Tibial artery (tissue), 4 donors: ENCODE results near the gene THADA.

Experiments
- DNase-seq, 2 donors: peaks; one replicate each; pipeline ENCODE4 v3.0.0-alpha.2; 2019
- H3K27ac ChIP-seq, 2 donors: fragments of 200-600 bp; sonication (generic) in 1 of 2; 1 replicate in 1 of 2; 2 replicates in 1 of 2; pipeline ENCODE4 v1.5.1; 2018 to 2019; ENCODE audit warnings: mild to moderate bottlenecking in 1 of 2
- H3K27me3 ChIP-seq, 2 donors: fragments of 200-600 bp; sonication (generic) in 1 of 2; one replicate each; pipeline versions ENCODE4 v1.5.1 to v1.6.0; 2016 to 2019
- H3K36me3 ChIP-seq, 3 donors: fragments of 200-600 bp; sonication (generic) in 2 of 3; one replicate each; pipeline ENCODE4 v1.5.1; 2016 to 2019; ENCODE audit warnings: mild to moderate bottlenecking in 2 of 3
- H3K4me1 ChIP-seq, 4 donors: fragments of 200-600 bp; sonication (generic) in 2 of 4; 1 replicate in 3 of 4; 2 replicates in 1 of 4; pipeline ENCODE4 v1.5.1; 2016 to 2019
- H3K4me3 ChIP-seq, 2 donors: fragments of 200-600 bp; sonication (generic) in 1 of 2; 1 replicate in 1 of 2; 2 replicates in 1 of 2; pipeline ENCODE4 v1.5.1; 2018 to 2019; ENCODE audit warnings: mild to moderate bottlenecking in 2 of 2
- H3K9me3 ChIP-seq, 3 donors: fragments of 200-600 bp; sonication (generic) in 1 of 3; one replicate each; pipeline ENCODE4 v1.5.1; 2016 to 2019
- intact Hi-C: fragments of 100-400 bp; cut with DNase I; formaldehyde crosslinking; loops from one replicate; pipeline ENCODE4 v1.15.0; 2023; ENCODE audit warnings: low total_unique reads
- TF ChIP-seq, protein P1 (sequence below), 2 experiments: fragments of 200-600 bp in 1 of 2; fragments of 450-650 bp in 1 of 2; IDR thresholded peaks; one replicate each; pipeline ENCODE4 v1.5.1; 2017 to 2019; ENCODE audit warnings: antibody characterized with exemption in 2 of 2, mild to moderate bottlenecking in 1 of 2, moderate library complexity in 1 of 2

THADA gene

DNA sequence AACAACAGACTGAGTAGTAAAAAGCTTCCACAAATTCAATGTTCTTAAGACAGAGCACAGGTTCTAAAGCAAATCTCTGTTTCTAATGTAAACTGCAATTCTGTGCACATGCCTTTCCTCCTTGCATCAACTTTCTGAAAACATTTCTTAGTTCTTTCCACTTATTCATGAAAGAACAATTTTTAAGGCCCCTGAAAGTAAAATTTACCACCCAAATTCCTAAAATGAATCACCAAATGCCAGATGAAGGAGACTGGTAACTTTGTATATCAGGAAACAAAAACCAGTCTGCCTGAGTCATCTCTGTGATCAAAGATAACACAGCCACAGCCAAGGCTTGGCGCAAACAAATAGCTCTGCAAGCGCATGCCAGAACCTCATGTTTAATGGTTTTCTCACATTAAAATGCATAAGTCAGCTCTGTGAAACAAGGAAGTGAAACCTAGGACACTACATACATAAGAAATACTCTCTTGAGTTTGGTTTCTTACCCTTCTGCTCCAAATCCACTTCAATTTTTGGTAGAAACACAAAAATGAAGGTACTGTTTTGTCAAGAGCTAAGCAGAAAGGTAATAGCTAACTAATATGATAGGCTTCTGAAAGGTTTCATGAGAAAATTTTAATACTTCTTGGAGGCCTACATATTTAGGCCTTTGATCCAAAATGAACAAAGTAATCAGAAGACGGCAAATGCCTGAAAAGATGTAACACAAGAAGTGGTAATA, 169.4 kb downstream of the THADA start:
- H3K9me3 ChIP-seq: no peaks in the 10 kb centered on the region
- peak; percentile 68 to 81 for DNase-seq
- H3K27me3 ChIP-seq: no peaks in the 10 kb centered on the region
- peak overlapping the region; percentile 62 to 64 for H3K27ac ChIP-seq
- H3K4me1 ChIP-seq: peaks cover 0 to 52% (median 36%) of the 10 kb centered on the region in 4 donors
- intact Hi-C loops: no loop called here
- no peak overlapping the region for H3K4me3 ChIP-seq
- no peaks in the 10 kb centered on the region for H3K36me3 ChIP-seq
- TF ChIP-seq, protein P1, sequence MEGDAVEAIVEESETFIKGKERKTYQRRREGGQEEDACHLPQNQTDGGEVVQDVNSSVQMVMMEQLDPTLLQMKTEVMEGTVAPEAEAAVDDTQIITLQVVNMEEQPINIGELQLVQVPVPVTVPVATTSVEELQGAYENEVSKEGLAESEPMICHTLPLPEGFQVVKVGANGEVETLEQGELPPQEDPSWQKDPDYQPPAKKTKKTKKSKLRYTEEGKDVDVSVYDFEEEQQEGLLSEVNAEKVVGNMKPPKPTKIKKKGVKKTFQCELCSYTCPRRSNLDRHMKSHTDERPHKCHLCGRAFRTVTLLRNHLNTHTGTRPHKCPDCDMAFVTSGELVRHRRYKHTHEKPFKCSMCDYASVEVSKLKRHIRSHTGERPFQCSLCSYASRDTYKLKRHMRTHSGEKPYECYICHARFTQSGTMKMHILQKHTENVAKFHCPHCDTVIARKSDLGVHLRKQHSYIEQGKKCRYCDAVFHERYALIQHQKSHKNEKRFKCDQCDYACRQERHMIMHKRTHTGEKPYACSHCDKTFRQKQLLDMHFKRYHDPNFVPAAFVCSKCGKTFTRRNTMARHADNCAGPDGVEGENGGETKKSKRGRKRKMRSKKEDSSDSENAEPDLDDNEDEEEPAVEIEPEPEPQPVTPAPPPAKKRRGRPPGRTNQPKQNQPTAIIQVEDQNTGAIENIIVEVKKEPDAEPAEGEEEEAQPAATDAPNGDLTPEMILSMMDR (IDR thresholded peaks at IDR 0.05): no peak

DNA sequence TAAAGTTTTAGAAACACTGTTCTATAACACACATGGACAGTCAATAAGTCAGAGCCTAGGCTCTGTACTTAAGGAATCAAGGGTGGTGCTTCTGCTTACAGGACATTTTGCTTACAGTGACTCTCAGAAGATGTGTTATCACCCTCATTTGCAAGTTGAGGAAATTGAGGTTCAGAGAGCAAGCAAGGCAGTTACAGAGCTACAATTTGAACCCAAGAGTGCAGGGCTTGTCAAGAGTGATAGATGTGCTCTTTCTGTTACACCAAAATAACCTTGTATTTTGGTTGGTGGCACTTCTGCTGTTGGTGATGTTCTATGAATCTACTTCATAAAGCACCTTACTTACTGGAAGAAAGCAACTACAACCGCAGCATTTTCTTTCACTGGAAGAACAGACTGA, 170.2 kb downstream of the THADA start:
- DNase-seq: no peak
- H3K4me3 ChIP-seq: no peak overlapping the region
- H3K4me1 ChIP-seq: peaks cover 0 to 49% (median 34%) of the 10 kb centered on the region in 4 donors
- no peaks in the 10 kb centered on the region for H3K36me3 ChIP-seq
- no peaks in the 10 kb centered on the region for H3K27me3 ChIP-seq
- peak overlapping the region; percentile 62 to 64 for H3K27ac ChIP-seq
- intact Hi-C loops: no loop called here
- TF ChIP-seq, protein P1 (IDR thresholded peaks at IDR 0.05): no peak
- H3K9me3 ChIP-seq: no peaks in the 10 kb centered on the region

DNA sequence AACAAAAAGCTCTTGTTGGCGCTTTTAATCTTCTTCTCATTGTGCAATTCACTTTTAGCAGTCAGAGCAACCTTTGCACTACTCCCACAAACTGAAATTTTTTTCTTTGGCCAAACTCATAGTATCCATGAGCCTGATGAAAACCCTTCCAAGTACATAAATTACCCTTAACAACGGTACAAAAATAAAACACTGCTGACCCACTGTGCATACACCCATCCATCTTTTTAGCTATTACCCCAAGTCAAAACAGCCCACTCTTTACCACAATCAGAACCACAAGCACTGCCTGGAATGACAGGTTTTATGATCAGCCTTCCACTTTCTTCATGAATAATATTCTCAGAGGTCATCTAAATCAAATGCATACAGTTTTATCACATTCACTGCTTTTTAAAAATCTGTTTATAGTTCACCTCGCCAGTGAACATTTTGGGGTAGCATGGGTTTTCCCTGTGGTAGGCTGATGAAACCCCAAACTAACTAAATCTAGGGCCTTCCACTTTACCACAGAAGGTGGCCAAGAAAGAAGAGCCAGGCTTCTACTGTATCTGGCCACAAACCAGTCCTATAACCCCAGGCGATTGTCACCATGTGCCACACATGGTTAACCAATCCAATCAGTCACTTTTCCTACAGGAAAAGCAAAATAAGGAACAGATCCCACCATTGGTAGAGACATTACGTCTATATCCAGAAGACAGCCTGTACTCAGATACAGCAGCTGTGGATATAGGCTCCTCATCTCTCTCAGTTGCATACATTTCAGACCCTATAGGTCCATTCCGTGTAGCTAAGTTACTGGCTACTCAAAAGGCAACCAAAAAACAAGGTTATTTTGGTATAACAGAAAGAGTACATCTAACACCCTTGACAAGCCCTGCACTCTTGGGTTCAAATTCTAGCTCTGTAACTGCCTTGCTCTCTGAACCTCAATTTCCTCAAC, 171.3 kb downstream of the THADA start:
- no peak for DNase-seq
- Histone ChIP-seq H3K9me3 (no peaks in the 10 kb centered on the region), H3K27ac (peak overlapping the region; percentile 62 to 64), H3K36me3 (no peaks in the 10 kb centered on the region), H3K4me3 (no peak overlapping the region), H3K27me3 (no peaks in the 10 kb centered on the region), H3K4me1 (peaks cover 0 to 51% (median 37%) of the 10 kb centered on the region in 4 donors)
- intact Hi-C loops: no loop called here
- TF ChIP-seq, protein P1 (IDR thresholded peaks at IDR 0.05): no peak

DNA sequence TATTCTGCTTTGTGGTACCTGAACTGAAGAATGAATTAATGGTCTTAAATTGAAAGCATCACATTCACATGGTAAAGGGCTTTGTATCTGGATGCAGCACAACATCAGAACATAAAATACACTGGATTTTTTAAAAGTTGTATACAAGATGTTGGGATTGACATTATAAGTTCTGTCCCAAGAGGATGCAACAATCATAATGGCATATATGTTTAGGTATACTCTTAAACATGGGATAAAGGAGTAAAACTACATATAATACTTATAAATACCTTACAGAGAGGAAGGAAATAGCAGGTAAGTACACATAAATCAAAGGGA, 171.9 kb downstream of the THADA start:
- Histone ChIP-seq H3K27me3 (no peaks in the 10 kb centered on the region), H3K4me3 (no peak overlapping the region), H3K27ac (no peak overlapping the region), H3K4me1 (peaks cover 0 to 56% (median 37%) of the 10 kb centered on the region in 4 donors), H3K9me3 (no peaks in the 10 kb centered on the region), H3K36me3 (no peaks in the 10 kb centered on the region)
- DNase-seq: no peak
- TF ChIP-seq, protein P1 (IDR thresholded peaks at IDR 0.05): no peak
- intact Hi-C loops: no loop called here

DNA sequence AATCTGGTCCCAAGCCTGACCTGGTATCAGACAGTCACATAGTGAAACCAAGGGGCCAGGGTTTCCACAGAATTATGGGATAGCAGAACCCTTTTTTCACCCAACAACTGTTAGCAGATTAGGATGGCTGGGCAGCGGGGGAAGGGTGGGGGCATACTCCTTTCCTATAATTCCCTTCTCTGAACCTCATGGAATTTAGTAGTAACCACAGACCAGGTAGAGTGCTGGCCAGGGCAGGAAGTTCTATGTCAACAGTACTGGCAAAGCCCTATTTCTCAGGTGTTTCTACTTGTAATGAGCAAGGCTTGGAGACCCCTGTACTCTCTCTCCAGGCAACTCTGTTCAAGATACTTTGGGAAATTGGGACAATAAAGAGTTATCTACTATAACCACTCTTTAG, 174.6 kb downstream of the THADA start:
- Histone ChIP-seq H3K27ac (no peak overlapping the region), H3K36me3 (no peaks in the 10 kb centered on the region), H3K27me3 (no peaks in the 10 kb centered on the region), H3K4me3 (no peak overlapping the region), H3K4me1 (peaks cover 0 to 68% (median 41%) of the 10 kb centered on the region in 4 donors), H3K9me3 (no peaks in the 10 kb centered on the region)
- TF ChIP-seq, protein P1 (IDR thresholded peaks at IDR 0.05): no peak
- intact Hi-C loops: no loop called here
- no peak for DNase-seq
